Activated CD4-positive, alpha-beta T cell treated with anti-CD3 and anti-CD28 coated beads for 36 hours (primary cell): ENCODE results near the gene TLE5. TPM values are rescaled to one million over a fixed set of nuclear protein-coding genes. Genes with fewer than 3 reads are reported as not detected.

Experiments used
- ATAC-seq: fragments of 200-7000 bp; cut with Tn5 transposase; one replicate; pipeline ENCODE4 v1.10.0; 2021; ENCODE audit warnings: mild to moderate bottlenecking, moderate library complexity
- CTCF ChIA-PET: fragments of 350-600 bp; sonication (Branson Sonifier 250); formaldehyde crosslinking; loops from one replicate; lab custom pipeline; 2021; ENCODE audit warnings: antibody characterized with exemption; lab: Charles Lee
- POLR2A ChIA-PET: fragments of 350-600 bp; sonication (Branson Sonifier 250); formaldehyde crosslinking; loops from one replicate; lab custom pipeline; 2021; ENCODE audit warnings: antibody characterized with exemption, inconsistent platforms; lab: Charles Lee
- DNase-seq: peaks from one replicate; pipeline ENCODE4 v3.0.0-alpha.2; 2020
- H3K27ac Mint-ChIP-seq: one replicate; pipeline ENCODE4 v1.8.0; 2021; ENCODE audit warnings: mixed read lengths
- H3K27me3 Mint-ChIP-seq: one replicate; pipeline ENCODE4 v1.8.0; 2021; ENCODE audit warnings: mixed read lengths
- H3K36me3 Mint-ChIP-seq: one replicate; pipeline ENCODE4 v1.8.0; 2021; ENCODE audit warnings: low read depth, mixed read lengths
- H3K4me1 Mint-ChIP-seq: one replicate; pipeline ENCODE4 v1.8.0; 2021; ENCODE audit warnings: mixed read lengths
- H3K4me3 Mint-ChIP-seq: one replicate; pipeline ENCODE4 v1.8.0; 2021; ENCODE audit warnings: mild to moderate bottlenecking, moderate library complexity, mixed read lengths
- H3K9me3 Mint-ChIP-seq: one replicate; pipeline ENCODE4 v1.8.0; 2021; ENCODE audit warnings: low read depth, mixed read lengths
- intact Hi-C, 2 experiments: fragments of 100-400 bp; cut with DNase I in 1 of 2; cut with micrococcal nuclease in 1 of 2; formaldehyde crosslinking; loops; one replicate each; pipeline versions ENCODE4 v1.14.2 to v1.15.1; 2022 to 2024; cut with DNase I, micrococcal nuclease
- total RNA-seq, 2 experiments: library from RNA; stranded (reverse); gene quantifications; one replicate each; pipeline ENCODE4 v1.2.3, GENCODE V29; 2021

Gene TLE5
- total RNA-seq, 2 experiments from 2014 or later, result 349 to 533 TPM

- intact Hi-C loops, result loop anchor here (2.0 to 10.0 kb wide), 3 partner anchors 14 to 444 kb away; partner anchors contain the start of genes DOHH (in 1 of the 2) and FZR1 (in 1 of the 2)
- Mint-ChIP-seq H3K36me3 (peaks cover 31% of the 10 kb centered on the region), H3K27me3 (no peaks in the 10 kb centered on the region), H3K27ac (peak overlapping the region; percentile 88), H3K4me1 (peaks cover 36% of the 10 kb centered on the region), H3K9me3 (no peaks in the 10 kb centered on the region), H3K4me3 (peak overlapping the region; percentile 80)
- no peak for DNase-seq
- ATAC-seq, result no peak
- ChIA-PET CTCF (interaction anchor here (0.6 to 1.1 kb wide), 5 partner anchors 9 to 98 kb away, joined by 3 read pairs; no protein-coding TSS in a partner anchor), POLR2A (interaction anchor here (0.7 to 2.2 kb wide), 2 partner anchors 9 to 440 kb away, joined by 4 to 6 read pairs; no protein-coding TSS in a partner anchor)
These were observed 1.5 kb downstream of the TLE5 start for GRCh38 chr19:3060857-3061181.

- Mint-ChIP-seq H3K27ac (peak overlapping the region; percentile 88), H3K4me1 (peaks cover 42% of the 10 kb centered on the region), H3K27me3 (no peaks in the 10 kb centered on the region), H3K36me3 (peaks cover 41% of the 10 kb centered on the region), H3K9me3 (no peaks in the 10 kb centered on the region), H3K4me3 (peak overlapping the region; percentile 80)
- ATAC-seq, result no peak
- DNase-seq, result no peak
- intact Hi-C loops, result loop anchor here (2.0 to 10.0 kb wide), 3 partner anchors 13 to 445 kb away; partner anchors contain the start of genes DOHH (in 1 of the 2) and FZR1 (in 1 of the 2)
- ChIA-PET POLR2A (no interaction called here), CTCF (interaction anchor here (1.4 kb wide), 1 partner anchor 24 kb away, joined by 5 read pairs; no protein-coding TSS in a partner anchor)
These were observed 2.6 kb downstream of the TLE5 start for GRCh38 chr19:3059653-3060052.

GRCh38 chr19:3058821-3059314, 3.4 kb downstream of the TLE5 start:
- H3K27ac Mint-ChIP-seq, result peak overlapping the region; percentile 63
- intact Hi-C loops, result no loop called here
- DNase-seq (no peak), ATAC-seq (no peak)
- CTCF ChIA-PET, result interaction anchor here (1.4 to 1.8 kb wide), 2 partner anchors 23 to 108 kb away, joined by 5 read pairs; no protein-coding TSS in a partner anchor
- POLR2A ChIA-PET, result no interaction called here
- peaks cover 46% of the 10 kb centered on the region for H3K36me3 Mint-ChIP-seq
- H3K27me3 Mint-ChIP-seq, result no peaks in the 10 kb centered on the region
- H3K4me1 Mint-ChIP-seq, result peaks cover 49% of the 10 kb centered on the region
- no peaks in the 10 kb centered on the region for H3K9me3 Mint-ChIP-seq
- H3K4me3 Mint-ChIP-seq, result no peak overlapping the region

- peaks cover 46% of the 10 kb centered on the region for H3K36me3 Mint-ChIP-seq
- intact Hi-C loops, result no loop called here
- peak overlapping the region; percentile 14 for H3K27ac Mint-ChIP-seq
- no peaks in the 10 kb centered on the region for H3K9me3 Mint-ChIP-seq
- H3K4me3 Mint-ChIP-seq, result no peak overlapping the region
- CTCF ChIA-PET, result interaction anchor here (0.6 to 1.8 kb wide), 4 partner anchors 17 to 1385 kb away, joined by 3 to 5 read pairs (median 3); no protein-coding TSS in a partner anchor
- ATAC-seq (no peak), DNase-seq (no peak)
- POLR2A ChIA-PET, result interaction anchor here (1.7 kb wide), 1 partner anchor 23 kb away, joined by 6 read pairs; no protein-coding TSS in a partner anchor
- no peaks in the 10 kb centered on the region for H3K27me3 Mint-ChIP-seq
- H3K4me1 Mint-ChIP-seq, result peaks cover 49% of the 10 kb centered on the region
These were observed 4.1 kb downstream of the TLE5 start for GRCh38 chr19:3058009-3058820.

GRCh38 chr19:3057275-3057714, 5.0 kb downstream of the TLE5 start:
- H3K36me3 Mint-ChIP-seq, result peaks cover 50% of the 10 kb centered on the region
- CTCF ChIA-PET, result interaction anchor here (0.6 to 1.8 kb wide), 3 partner anchors 17 to 107 kb away, joined by 3 to 5 read pairs (median 3); no protein-coding TSS in a partner anchor
- intact Hi-C loops, result no loop called here

GRCh38 chr19:3056417-3057088, 5.7 kb downstream of the TLE5 start:
- H3K36me3 Mint-ChIP-seq, result peaks cover 50% of the 10 kb centered on the region

More at GRCh38 chr19:3057275-3057714, 5.0 kb downstream of the TLE5 start:
- Mint-ChIP-seq H3K27me3 (no peaks in the 10 kb centered on the region), H3K27ac (no peak overlapping the region), H3K4me3 (no peak overlapping the region), H3K4me1 (peaks cover 45% of the 10 kb centered on the region), H3K9me3 (no peaks in the 10 kb centered on the region)
- POLR2A ChIA-PET, result interaction anchor here (1.7 kb wide), 1 partner anchor 22 kb away, joined by 6 read pairs; no protein-coding TSS in a partner anchor
- ATAC-seq (no peak), DNase-seq (no peak)

GRCh38 chr19:3055741-3056416, 6.4 kb downstream of the TLE5 start:
- no peaks in the 10 kb centered on the region for H3K9me3 Mint-ChIP-seq
- H3K27ac Mint-ChIP-seq, result no peak overlapping the region
- ChIA-PET CTCF (no interaction called here), POLR2A (interaction anchor here (0.6 kb wide), 1 partner anchor 13 kb away, joined by 4 read pairs; no protein-coding TSS in a partner anchor)
- no peak for DNase-seq
- intact Hi-C loops, result no loop called here
- H3K27me3 Mint-ChIP-seq, result no peaks in the 10 kb centered on the region
- peaks cover 47% of the 10 kb centered on the region for H3K36me3 Mint-ChIP-seq
- no peak overlapping the region for H3K4me3 Mint-ChIP-seq
- no peak for ATAC-seq
- peaks cover 44% of the 10 kb centered on the region for H3K4me1 Mint-ChIP-seq

More at GRCh38 chr19:3056417-3057088, 5.7 kb downstream of the TLE5 start:
- Mint-ChIP-seq H3K9me3 (no peaks in the 10 kb centered on the region), H3K4me1 (peaks cover 45% of the 10 kb centered on the region), H3K27me3 (no peaks in the 10 kb centered on the region), H3K4me3 (no peak overlapping the region), H3K27ac (peak overlapping the region; percentile 47)
- DNase-seq (no peak), ATAC-seq (no peak)
- ChIA-PET CTCF (interaction anchor here (1.0 kb wide), 1 partner anchor 20 kb away, joined by 3 read pairs; no protein-coding TSS in a partner anchor), POLR2A (interaction anchor here (0.6 to 1.7 kb wide), 2 partner anchors 12 to 21 kb away, joined by 4 to 6 read pairs; no protein-coding TSS in a partner anchor)
- intact Hi-C loops, result no loop called here

- CTCF ChIA-PET, result interaction anchor here (0.8 kb wide), 2 partner anchors 9 to 19 kb away, joined by 3 to 4 read pairs; no protein-coding TSS in a partner anchor
These were observed 7.1 kb downstream of the TLE5 start for GRCh38 chr19:3054972-3055740.

GRCh38 chr19:3054265-3054971, 7.9 kb downstream of the TLE5 start:
- Mint-ChIP-seq H3K4me3 (no peak overlapping the region), H3K9me3 (no peaks in the 10 kb centered on the region), H3K36me3 (peaks cover 35% of the 10 kb centered on the region), H3K4me1 (peaks cover 32% of the 10 kb centered on the region), H3K27ac (peak overlapping the region; percentile 45), H3K27me3 (no peaks in the 10 kb centered on the region)
- DNase-seq (no peak), ATAC-seq (no peak)
- CTCF ChIA-PET, result interaction anchor here (0.7 to 3.3 kb wide), 5 partner anchors 8 to 104 kb away, joined by 3 to 15 read pairs (median 3); no protein-coding TSS in a partner anchor
- POLR2A ChIA-PET, result interaction anchor here (0.6 kb wide), 1 partner anchor 21 kb away, joined by 3 read pairs; no protein-coding TSS in a partner anchor
- intact Hi-C loops, result no loop called here

More at GRCh38 chr19:3054972-3055740, 7.1 kb downstream of the TLE5 start:
- intact Hi-C loops, result no loop called here
- Mint-ChIP-seq H3K9me3 (no peaks in the 10 kb centered on the region), H3K27me3 (no peaks in the 10 kb centered on the region), H3K4me3 (no peak overlapping the region), H3K4me1 (peaks cover 39% of the 10 kb centered on the region), H3K27ac (peak overlapping the region; percentile 45), H3K36me3 (peaks cover 42% of the 10 kb centered on the region)
- no peak for DNase-seq
- POLR2A ChIA-PET, result interaction anchor here (0.6 kb wide), 1 partner anchor 141 kb away, joined by 3 read pairs; no protein-coding TSS in a partner anchor
- no peak for ATAC-seq
